GM12878 (cell line): ENCODE measurements around the gene HTR4. TPM values are rescaled to one million over a fixed set of nuclear protein-coding genes. Genes with fewer than 3 reads are reported as not detected.

Experiments used
- ATAC-seq: fragments of 200-7000 bp; cut with Tn5 transposase; 3 replicates; pipeline ENCODE4 v1.9.1; 2020; ENCODE audit warnings: mild to moderate bottlenecking, moderate library complexity
- BruUV-seq: library from RNA; stranded (reverse); fragments of 400-500 nt; replicated peaks from 2 replicates; lab custom pipeline; 2021; lab: Mats Ljungman, UMichigan
- CTCF ChIA-PET: fragments of 300-600 bp; sonication (Branson Sonifier 250); formaldehyde crosslinking; extraction: SDS; loops from one replicate; lab custom pipeline; 2021; ENCODE audit warnings: inconsistent platforms; lab: Yijun Ruan, JAX
- POLR2A ChIA-PET: fragments of 350-600 bp; formaldehyde crosslinking; extraction: SDS; loops from one replicate; lab custom pipeline; 2021; ENCODE audit warnings: inconsistent platforms; lab: Charles Lee
- RAD21 ChIA-PET: fragments of 300-600 bp; sonication (Branson Sonifier 250); formaldehyde crosslinking; loops from one replicate; lab custom pipeline; 2023; ENCODE audit warnings: antibody characterized with exemption; ENCODE audit not compliant: unreplicated experiment; lab: Charles Lee
- SMC1A ChIA-PET: fragments of 300-600 bp; sonication (Branson Sonifier 250); formaldehyde crosslinking; loops from one replicate; lab custom pipeline; 2023; ENCODE audit not compliant: unreplicated experiment, uncharacterized antibody; lab: Charles Lee
- DNase-seq: peaks from one replicate; pipeline ENCODE4 v3.0.0-alpha.2; 2011; ENCODE audit warnings: low read depth, low spot score
- FAIRE-seq: peaks from 3 replicates; lab custom pipeline; 2011; peaks lifted over from hg19 to GRCh38; lab: Jason Lieb, UNC
- H2AFZ ChIP-seq: 2 replicates; pipeline ENCODE4 v1.6.0; 2011; ENCODE audit warnings: low read depth, low read length, control low read depth; ENCODE audit not compliant: control insufficient read depth
- H3K27ac ChIP-seq: 2 replicates; pipeline ENCODE4 v1.5.1; 2011; ENCODE audit warnings: control low read depth; ENCODE audit not compliant: control insufficient read depth, insufficient read depth
- H3K27me3 ChIP-seq, 2 experiments: replicated peaks in 1 of 2; 2 replicates each; pipeline versions ENCODE4 v1.6.0 to v1.6.1; 2011; ENCODE audit warnings: low read length in 1 of 2; ENCODE audit not compliant: control insufficient read depth in 2 of 2, insufficient read depth in 2 of 2
- H3K36me3 ChIP-seq, 2 experiments: 2 replicates each; pipeline ENCODE4 v1.5.1; 2011; ENCODE audit warnings: low read length in 1 of 2; ENCODE audit not compliant: control insufficient read depth in 2 of 2, insufficient read depth in 2 of 2
- H3K4me1 ChIP-seq: 2 replicates; pipeline ENCODE4 v1.6.1; 2011; ENCODE audit warnings: mild to moderate bottlenecking, low read length, moderate library complexity, mixed read lengths; ENCODE audit not compliant: control insufficient read depth, insufficient read depth
- H3K4me2 ChIP-seq: 2 replicates; pipeline ENCODE4 v1.6.0; 2011; ENCODE audit warnings: control low read depth; ENCODE audit not compliant: control insufficient read depth, insufficient read depth
- H3K4me3 ChIP-seq: fragments of 200-600 bp; sonication (generic); 2 replicates; pipeline ENCODE4 v1.5.1; 2016
- H3K79me2 ChIP-seq: 2 replicates; pipeline ENCODE4 v1.6.0; 2011; ENCODE audit warnings: low read length; ENCODE audit not compliant: control insufficient read depth, insufficient read depth
- H3K9ac ChIP-seq: 2 replicates; pipeline ENCODE4 v1.8.0; 2011; ENCODE audit warnings: low read length, control low read depth, mixed read lengths; ENCODE audit not compliant: control insufficient read depth, insufficient read depth
- H3K9me3 ChIP-seq: replicated peaks from 3 replicates; pipeline ENCODE4 v1.5.1; 2011; ENCODE audit warnings: mild to moderate bottlenecking, low read length; ENCODE audit not compliant: control insufficient read depth, insufficient read depth
- H4K20me1 ChIP-seq: 2 replicates; pipeline ENCODE4 v1.6.0; 2011; ENCODE audit not compliant: control insufficient read depth, insufficient read depth
- CREB1 ChIP-seq: IDR thresholded peaks from 2 replicates; pipeline ENCODE4 v1.6.1; 2012; ENCODE audit warnings: low read depth, mild to moderate bottlenecking, inconsistent platforms
- EED ChIP-seq: sonication (generic); IDR thresholded peaks from 2 replicates; pipeline ENCODE4 v1.6.1; 2016; ENCODE audit warnings: antibody characterized with exemption, low read depth
- FOXM1 ChIP-seq: IDR thresholded peaks from 2 replicates; pipeline ENCODE4 v1.6.1; 2012; ENCODE audit warnings: low read depth, mild to moderate bottlenecking, inconsistent platforms, low read length, moderate library complexity
- KDM1A ChIP-seq: fragments of 200-600 bp; sonication (generic); IDR thresholded peaks from 2 replicates; pipeline ENCODE4 v1.6.1; 2016; ENCODE audit warnings: borderline replicate concordance
- NR2C1 ChIP-seq: fragments of 450-650 bp; IDR thresholded peaks from 2 replicates; pipeline ENCODE4 v1.6.1; 2017; ENCODE audit warnings: antibody characterized with exemption, mild to moderate bottlenecking, moderate library complexity
- PAX5 ChIP-seq: IDR thresholded peaks from 2 replicates; pipeline ENCODE4 v1.6.1; 2011; ENCODE audit warnings: low read depth, low read length, borderline replicate concordance
- RELA ChIP-seq: fragments of 450-650 bp; IDR thresholded peaks from 2 replicates; pipeline ENCODE4 v1.8.0; 2014; ENCODE audit warnings: borderline replicate concordance; ENCODE audit not compliant: partially characterized antibody
- ZNF24 ChIP-seq: fragments of 450-650 bp; IDR thresholded peaks from 2 replicates; pipeline ENCODE4 v1.6.1; 2017; ENCODE audit warnings: antibody characterized with exemption, mild to moderate bottlenecking
- ZNF384 ChIP-seq: IDR thresholded peaks from 2 replicates; pipeline ENCODE4 v1.6.1; 2012; ENCODE audit warnings: low read depth, mild to moderate bottlenecking, low read length, improper control_type of control experiment, borderline replicate concordance
- WGBS: methylation state at CpG from one replicate; pipeline ENCODE4 v1.1.6; 2016; ENCODE audit warnings: low lambda C conversion rate; ENCODE audit not compliant: insufficient replicate concordance, insufficient coverage; ENCODE audit errors: missing lambda C conversion rate; 5-methylcytosine and 5-hydroxymethylcytosine counted together
- in situ Hi-C: fragments of 300-500 bp; cut with MboI; formaldehyde crosslinking; loops from 9 replicates; pipeline ENCODE4 v1.14.3; 2018; ENCODE audit warnings: mixed read lengths
- intact Hi-C: fragments of 100-400 bp; cut with micrococcal nuclease; formaldehyde crosslinking; loops from one replicate; pipeline ENCODE4 v1.14.2; 2022; ENCODE audit not compliant: unreplicated experiment
- polyA plus RNA-seq, 11 experiments: library from polyadenylated mRNA; depleted of rRNA in 4 of 11; unstranded in 6 of 11; stranded (reverse) in 5 of 11; fragments of >200 nt; fragmentation: Nextera tagmentation in 4 of 11; fragmentation: Illumina TruSeq in 1 of 11; extraction: Ambion mirVana in 4 of 11; extraction: Trizol in 1 of 11; gene quantifications; 1 replicate in 1 of 11; 2 replicates in 10 of 11; pipeline versions ENCODE4 v1.2.1 to v1.2.3, GENCODE V29; 2011 to 2016; ENCODE audit warnings: inconsistent platforms in 2 of 11, missing spikeins in 2 of 11, low read depth in 1 of 11
- total RNA-seq, 4 experiments: library from RNA; depleted of rRNA in 3 of 4; stranded (reverse); fragments of >200 nt in 3 of 4; fragmentation: Illumina TruSeq in 1 of 4; extraction: Trizol in 1 of 4; gene quantifications; 2 replicates each; pipeline versions ENCODE4 v1.2.1 to v1.2.3, GENCODE V29; 2013 to 2021
- TF ChIP-seq, protein P1 (sequence below): fragments of 450-650 bp; formaldehyde crosslinking; IDR thresholded peaks from 2 replicates; pipeline ENCODE4 v1.4.0; 2020; ENCODE audit warnings: mild to moderate bottlenecking, moderate library complexity
- TF ChIP-seq, protein P2 (sequence below): fragments of 450-650 bp; IDR thresholded peaks from 2 replicates; pipeline ENCODE4 v1.6.1; 2017; ENCODE audit warnings: mild to moderate bottlenecking

HTR4 gene
- total and polyA plus RNA-seq, 10 of the 15 experiments (the other 5 are each of a cell fraction or from before 2014, with no cell fraction given): not detected

DNA sequence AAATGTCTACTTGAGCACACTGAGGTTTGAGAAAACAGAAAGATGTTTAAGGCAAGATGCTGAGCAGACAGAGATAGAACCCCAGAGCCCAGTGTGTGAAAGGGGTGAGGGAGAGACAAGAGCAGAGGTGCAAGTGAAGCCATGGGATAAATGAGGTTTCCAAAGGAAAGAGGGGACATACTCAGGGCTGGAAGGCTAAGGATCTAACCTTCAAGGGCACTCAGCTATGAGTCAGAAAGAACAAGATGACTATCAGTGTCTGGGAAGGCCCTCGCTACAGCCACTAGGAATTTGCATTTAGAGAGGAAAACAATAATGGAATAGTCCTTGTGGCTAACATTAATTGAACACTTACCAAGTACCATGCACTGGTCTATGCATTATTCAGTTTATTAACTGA lies 113.7 kb downstream of the HTR4 start:
- in situ Hi-C loops: no loop called here
- intact Hi-C loops: no loop called here
- no peaks in the 10 kb centered on the region for H3K27me3 ChIP-seq
- no peak for ATAC-seq
- BruUV-seq: no TSS peak
- H2AFZ ChIP-seq: no peak overlapping the region
- CTCF ChIA-PET: interaction anchor here (0.6 kb wide), 1 partner anchor 139 kb away, joined by 3 read pairs; no protein-coding TSS in a partner anchor
- no peak for DNase-seq
- H3K36me3 ChIP-seq: no peaks in the 10 kb centered on the region
- no peak overlapping the region for H3K4me2 ChIP-seq
- no peak overlapping the region for H3K9ac ChIP-seq
- H4K20me1 ChIP-seq: no peaks in the 10 kb centered on the region
- WGBS: 0% methylated on average over 1 of the region's 1 CpG
- POLR2A ChIA-PET: no interaction called here
- SMC1A ChIA-PET: no interaction called here
- H3K27ac ChIP-seq: no peak overlapping the region
- H3K4me3 ChIP-seq: no peak overlapping the region
- H3K4me1 ChIP-seq: no peaks in the 10 kb centered on the region
- RAD21 ChIA-PET: no interaction called here
- H3K9me3 ChIP-seq: no peaks in the 10 kb centered on the region
- FAIRE-seq: no peak
- TF ChIP-seq ZNF24 (no peak), RELA (no peak)
- TF ChIP-seq, all 136 proteins: peak for 0
- no peaks in the 10 kb centered on the region for H3K79me2 ChIP-seq

DNA sequence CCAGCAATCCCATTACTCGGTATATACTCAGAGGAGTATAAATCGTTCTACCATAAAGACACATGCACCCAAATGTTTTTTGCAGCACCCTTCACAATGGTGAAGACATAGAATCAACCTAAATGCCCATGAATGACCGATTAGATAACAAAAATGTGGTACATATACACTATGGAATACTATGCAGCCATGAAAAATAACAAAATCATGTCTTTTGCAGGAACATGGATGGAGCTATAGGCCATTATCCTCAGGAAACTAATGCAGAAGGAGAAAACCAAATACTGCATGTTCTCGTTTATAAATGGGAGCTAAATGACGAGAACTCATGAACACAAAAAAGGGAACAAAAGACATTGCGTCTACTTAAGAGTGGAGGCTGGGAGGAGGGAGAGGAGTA lies 114.5 kb downstream of the HTR4 start:
- Histone ChIP-seq H2AFZ (no peak overlapping the region), H3K4me2 (no peak overlapping the region), H3K4me1 (no peaks in the 10 kb centered on the region), H3K27me3 (no peaks in the 10 kb centered on the region), H3K9ac (no peak overlapping the region), H3K27ac (no peak overlapping the region), H3K36me3 (no peaks in the 10 kb centered on the region), H3K4me3 (no peak overlapping the region), H3K9me3 (no peaks in the 10 kb centered on the region), H4K20me1 (no peaks in the 10 kb centered on the region), H3K79me2 (no peaks in the 10 kb centered on the region)
- in situ Hi-C loops: no loop called here
- ATAC-seq: no peak
- ChIA-PET CTCF (interaction anchor here (1.6 kb wide), 1 partner anchor 12 kb away, joined by 3 read pairs; no protein-coding TSS in a partner anchor), SMC1A (no interaction called here), POLR2A (no interaction called here), RAD21 (no interaction called here)
- 61% methylated on average over 6 of the region's 6 CpGs for WGBS
- BruUV-seq: no TSS peak
- no peak for DNase-seq
- FAIRE-seq: no peak
- intact Hi-C loops: no loop called here
- TF ChIP-seq KDM1A (no peak), ZNF384 (no peak), FOXM1 (no peak), EED (no peak), CREB1 (no peak), PAX5 (no peak), NR2C1 (no peak), ZNF24 (no peak)
- TF ChIP-seq, protein P1, sequence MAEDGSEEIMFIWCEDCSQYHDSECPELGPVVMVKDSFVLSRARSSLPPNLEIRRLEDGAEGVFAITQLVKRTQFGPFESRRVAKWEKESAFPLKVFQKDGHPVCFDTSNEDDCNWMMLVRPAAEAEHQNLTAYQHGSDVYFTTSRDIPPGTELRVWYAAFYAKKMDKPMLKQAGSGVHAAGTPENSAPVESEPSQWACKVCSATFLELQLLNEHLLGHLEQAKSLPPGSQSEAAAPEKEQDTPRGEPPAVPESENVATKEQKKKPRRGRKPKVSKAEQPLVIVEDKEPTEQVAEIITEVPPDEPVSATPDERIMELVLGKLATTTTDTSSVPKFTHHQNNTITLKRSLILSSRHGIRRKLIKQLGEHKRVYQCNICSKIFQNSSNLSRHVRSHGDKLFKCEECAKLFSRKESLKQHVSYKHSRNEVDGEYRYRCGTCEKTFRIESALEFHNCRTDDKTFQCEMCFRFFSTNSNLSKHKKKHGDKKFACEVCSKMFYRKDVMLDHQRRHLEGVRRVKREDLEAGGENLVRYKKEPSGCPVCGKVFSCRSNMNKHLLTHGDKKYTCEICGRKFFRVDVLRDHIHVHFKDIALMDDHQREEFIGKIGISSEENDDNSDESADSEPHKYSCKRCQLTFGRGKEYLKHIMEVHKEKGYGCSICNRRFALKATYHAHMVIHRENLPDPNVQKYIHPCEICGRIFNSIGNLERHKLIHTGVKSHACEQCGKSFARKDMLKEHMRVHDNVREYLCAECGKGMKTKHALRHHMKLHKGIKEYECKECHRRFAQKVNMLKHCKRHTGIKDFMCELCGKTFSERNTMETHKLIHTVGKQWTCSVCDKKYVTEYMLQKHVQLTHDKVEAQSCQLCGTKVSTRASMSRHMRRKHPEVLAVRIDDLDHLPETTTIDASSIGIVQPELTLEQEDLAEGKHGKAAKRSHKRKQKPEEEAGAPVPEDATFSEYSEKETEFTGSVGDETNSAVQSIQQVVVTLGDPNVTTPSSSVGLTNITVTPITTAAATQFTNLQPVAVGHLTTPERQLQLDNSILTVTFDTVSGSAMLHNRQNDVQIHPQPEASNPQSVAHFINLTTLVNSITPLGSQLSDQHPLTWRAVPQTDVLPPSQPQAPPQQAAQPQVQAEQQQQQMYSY (CRISPR knock-in tag): no peak
- TF ChIP-seq, protein P2, sequence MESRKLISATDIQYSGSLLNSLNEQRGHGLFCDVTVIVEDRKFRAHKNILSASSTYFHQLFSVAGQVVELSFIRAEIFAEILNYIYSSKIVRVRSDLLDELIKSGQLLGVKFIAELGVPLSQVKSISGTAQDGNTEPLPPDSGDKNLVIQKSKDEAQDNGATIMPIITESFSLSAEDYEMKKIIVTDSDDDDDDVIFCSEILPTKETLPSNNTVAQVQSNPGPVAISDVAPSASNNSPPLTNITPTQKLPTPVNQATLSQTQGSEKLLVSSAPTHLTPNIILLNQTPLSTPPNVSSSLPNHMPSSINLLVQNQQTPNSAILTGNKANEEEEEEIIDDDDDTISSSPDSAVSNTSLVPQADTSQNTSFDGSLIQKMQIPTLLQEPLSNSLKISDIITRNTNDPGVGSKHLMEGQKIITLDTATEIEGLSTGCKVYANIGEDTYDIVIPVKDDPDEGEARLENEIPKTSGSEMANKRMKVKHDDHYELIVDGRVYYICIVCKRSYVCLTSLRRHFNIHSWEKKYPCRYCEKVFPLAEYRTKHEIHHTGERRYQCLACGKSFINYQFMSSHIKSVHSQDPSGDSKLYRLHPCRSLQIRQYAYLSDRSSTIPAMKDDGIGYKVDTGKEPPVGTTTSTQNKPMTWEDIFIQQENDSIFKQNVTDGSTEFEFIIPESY: no peak
